MM.1S (cell line): ENCODE measurements around the gene DSCAML1.
"Not testable (repeated sequence)": the region's sequence is repeated elsewhere in the genome, so short reads cannot be mapped to it uniquely, and the experiment has no call there.

Experiments
- DNase-seq: peaks from one replicate; pipeline ENCODE4 v3.0.0-alpha.2; 2015
- H2AFZ ChIP-seq: fragments of 300-600 bp; sonication (generic); 2 replicates; pipeline ENCODE4 v1.6.0; 2016; ENCODE audit warnings: antibody characterized with exemption, low read length
- H3F3A ChIP-seq: fragments of 300-600 bp; sonication (generic); 2 replicates; pipeline ENCODE4 v1.6.1; 2016; ENCODE audit warnings: mild to moderate bottlenecking, antibody characterized with exemption, low read length, moderate library complexity, mixed read lengths; ENCODE audit not compliant: insufficient read depth
- H3K27ac ChIP-seq: fragments of 300-600 bp; sonication (generic); 2 replicates; pipeline ENCODE4 v1.5.1; 2016; ENCODE audit warnings: mild to moderate bottlenecking, low read length
- H3K27me3 ChIP-seq: fragments of 300-600 bp; sonication (generic); replicated peaks from 2 replicates; pipeline ENCODE4 v1.6.0; 2016; ENCODE audit warnings: low read length; ENCODE audit not compliant: insufficient read depth
- H3K36me3 ChIP-seq: fragments of 300-600 bp; sonication (generic); replicated peaks from 2 replicates; pipeline ENCODE4 v1.6.1; 2016; ENCODE audit warnings: mild to moderate bottlenecking, low read length, mixed read lengths; ENCODE audit not compliant: insufficient read depth
- H3K4me1 ChIP-seq: fragments of 300-600 bp; sonication (generic); 2 replicates; pipeline ENCODE4 v1.6.1; 2016; ENCODE audit warnings: low read length, mixed read lengths
- H3K4me2 ChIP-seq: fragments of 300-600 bp; sonication (generic); 2 replicates; pipeline ENCODE4 v1.6.0; 2016; ENCODE audit warnings: low read depth, low read length
- H3K4me3 ChIP-seq: fragments of 300-600 bp; sonication (generic); 2 replicates; pipeline ENCODE4 v1.5.1; 2016; ENCODE audit warnings: low read length, mixed read lengths
- H3K79me2 ChIP-seq: fragments of 300-600 bp; sonication (generic); 2 replicates; pipeline ENCODE4 v1.6.1; 2016; ENCODE audit warnings: mixed run types, low read length, mixed read lengths
- H3K9ac ChIP-seq: fragments of 300-600 bp; sonication (generic); 2 replicates; pipeline ENCODE4 v1.6.1; 2016; ENCODE audit warnings: low read length, mixed read lengths
- H3K9me2 ChIP-seq: fragments of 300-600 bp; sonication (generic); replicated peaks from 2 replicates; pipeline ENCODE4 v1.6.1; 2016; ENCODE audit warnings: mild to moderate bottlenecking, low read length, mixed read lengths; ENCODE audit not compliant: insufficient read depth
- H3K9me3 ChIP-seq: fragments of 300-600 bp; sonication (generic); replicated peaks from 2 replicates; pipeline ENCODE4 v1.6.1; 2016; ENCODE audit warnings: mild to moderate bottlenecking, low read length, mixed read lengths; ENCODE audit not compliant: insufficient read depth
- H4K20me1 ChIP-seq: fragments of 300-600 bp; sonication (generic); 2 replicates; pipeline ENCODE4 v1.6.1; 2016; ENCODE audit warnings: mild to moderate bottlenecking, low read length, moderate library complexity, mixed read lengths; ENCODE audit not compliant: insufficient read depth
- CTCF ChIP-seq: fragments of 300-600 bp; sonication (generic); IDR thresholded peaks from 2 replicates; pipeline ENCODE4 v1.5.1; 2016; ENCODE audit warnings: antibody characterized with exemption, low read length, mixed read lengths
- EZH2 ChIP-seq: fragments of 300-600 bp; sonication (generic); optimal IDR thresholded peaks from 2 replicates; pipeline ENCODE3; 2017; ENCODE audit warnings: low read depth, mild to moderate bottlenecking, antibody characterized with exemption, low read length, mixed read lengths
- EZH2phosphoT487 ChIP-seq: fragments of 300-600 bp; sonication (generic); IDR thresholded peaks from 2 replicates; pipeline ENCODE4 v1.6.1; 2018; ENCODE audit warnings: antibody characterized with exemption, low read length

DSCAML1 gene

DNA sequence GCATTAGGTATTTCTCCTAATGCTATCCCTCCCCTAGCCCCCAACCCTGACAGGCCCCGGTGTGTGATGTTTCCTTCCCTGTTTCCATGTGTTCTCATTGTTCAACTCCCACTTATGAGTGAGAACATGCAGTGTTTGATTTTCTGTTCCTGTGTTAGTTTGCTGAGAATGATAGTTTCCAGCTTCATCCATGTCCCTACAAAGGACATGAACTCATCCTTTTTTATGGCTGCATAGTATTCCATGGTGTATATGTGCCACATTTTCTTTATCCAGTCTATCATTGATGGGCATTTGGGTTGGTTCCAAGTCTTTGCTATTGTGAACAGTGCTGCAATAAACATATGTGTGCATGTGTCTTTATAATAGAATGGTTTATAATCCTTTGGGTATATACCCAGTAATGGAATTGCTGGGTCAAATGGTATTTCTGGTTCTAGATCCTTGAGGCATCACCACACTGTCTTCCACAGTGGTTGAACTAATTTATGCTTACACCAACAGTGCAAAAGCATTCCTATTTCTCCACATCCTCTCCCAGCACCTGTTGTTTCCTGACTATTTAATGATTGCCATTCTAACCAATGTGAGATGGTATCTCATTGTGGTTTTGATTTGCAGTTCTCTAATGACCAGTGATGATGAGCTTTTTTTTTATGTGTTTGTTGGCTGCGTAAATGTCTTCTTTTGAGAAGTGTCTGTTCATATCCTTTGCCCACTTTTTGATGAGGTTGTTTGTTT lies 397.7 kb downstream of the DSCAML1 start:
- DNase-seq, H4K20me1 ChIP-seq: not testable (repeated sequence)

DNA sequence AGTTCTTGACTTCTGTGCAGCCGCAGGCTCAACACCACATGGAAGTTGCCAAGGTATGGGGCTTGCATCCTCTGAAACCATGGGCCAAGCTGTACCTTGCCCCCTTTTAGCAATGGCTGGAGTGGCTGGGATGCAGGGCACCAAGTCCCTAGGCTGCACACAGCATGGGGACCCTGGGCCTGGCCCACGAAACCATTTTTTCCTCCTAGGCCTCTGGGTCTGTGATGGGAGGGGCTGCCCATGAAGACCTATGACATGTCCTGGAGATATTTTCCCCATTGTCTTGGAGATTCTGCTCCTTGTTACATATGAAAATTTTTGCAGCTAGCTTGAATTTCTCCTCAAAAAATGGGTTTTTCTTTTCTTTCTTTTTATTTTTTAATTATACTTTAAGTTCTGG lies 398.4 kb downstream of the DSCAML1 start:
- not testable (repeated sequence) for H3K4me2 ChIP-seq, H3F3A ChIP-seq, H3K9ac ChIP-seq, H3K27me3 ChIP-seq, H3K4me1 ChIP-seq, H3K79me2 ChIP-seq, H2AFZ ChIP-seq, H3K4me3 ChIP-seq, H3K9me3 ChIP-seq, DNase-seq, H3K27ac ChIP-seq, H3K9me2 ChIP-seq, H4K20me1 ChIP-seq, H3K36me3 ChIP-seq

More for the DNA sequence above, 397.7 kb downstream of the DSCAML1 start:
- H3K9me2 ChIP-seq, H3K4me1 ChIP-seq, H3K4me3 ChIP-seq, H3K36me3 ChIP-seq, H3K4me2 ChIP-seq, H3K27me3 ChIP-seq, H3K79me2 ChIP-seq, H3K9me3 ChIP-seq, H3F3A ChIP-seq, H3K27ac ChIP-seq, H3K9ac ChIP-seq, H2AFZ ChIP-seq: not testable (repeated sequence)

- H3K4me1 ChIP-seq: no peaks in the 10 kb centered on the region
- no peak overlapping the region for H3K4me2 ChIP-seq
- H3K27me3 ChIP-seq: no peaks in the 10 kb centered on the region
- no peak for TF ChIP-seq EZH2phosphoT487
- no peak overlapping the region for H2AFZ ChIP-seq
- H3K4me3 ChIP-seq: no peak overlapping the region
- no peaks in the 10 kb centered on the region for H3K36me3 ChIP-seq
- H3K9ac ChIP-seq: no peak overlapping the region
- H3F3A ChIP-seq: no peaks in the 10 kb centered on the region
- no peaks in the 10 kb centered on the region for H3K9me2 ChIP-seq
- H3K27ac ChIP-seq: no peak overlapping the region
- no peaks in the 10 kb centered on the region for H3K79me2 ChIP-seq
- no peaks in the 10 kb centered on the region for H3K9me3 ChIP-seq
- no peak for DNase-seq
- H4K20me1 ChIP-seq: no peaks in the 10 kb centered on the region
These were observed 400.0 kb downstream of the DSCAML1 start for GRCh38 chr11:117396970-117397369.

DNA sequence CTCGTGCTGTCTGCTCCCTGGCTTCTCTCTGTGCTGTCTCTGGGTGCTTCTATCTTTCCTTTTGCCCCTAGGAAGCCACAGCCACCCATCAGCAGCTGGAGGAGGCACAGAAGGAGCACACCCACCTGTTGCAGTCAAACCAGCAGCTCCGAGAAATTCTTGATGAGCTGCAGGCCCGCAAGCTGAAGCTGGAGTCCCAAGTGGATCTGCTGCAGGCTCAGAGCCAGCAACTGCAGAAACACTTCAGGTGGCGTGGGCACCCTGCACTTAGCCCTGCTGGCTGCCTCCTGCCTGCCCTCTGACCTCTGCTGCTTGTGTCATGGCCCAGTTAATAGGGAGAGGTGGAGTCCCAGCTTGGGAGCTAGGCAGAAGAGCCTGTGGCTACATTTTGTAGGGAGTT lies 401.5 kb downstream of the DSCAML1 start:
- H4K20me1 ChIP-seq: no peaks in the 10 kb centered on the region
- no peak overlapping the region for H2AFZ ChIP-seq
- no peak overlapping the region for H3K4me2 ChIP-seq
- no peak overlapping the region for H3K27ac ChIP-seq
- H3K9me3 ChIP-seq: no peaks in the 10 kb centered on the region
- no peaks in the 10 kb centered on the region for H3K27me3 ChIP-seq
- TF ChIP-seq EZH2phosphoT487 (no peak), EZH2 (no peak), CTCF (no peak)
- H3K9me2 ChIP-seq: no peaks in the 10 kb centered on the region
- no peak for DNase-seq
- no peaks in the 10 kb centered on the region for H3K79me2 ChIP-seq
- no peaks in the 10 kb centered on the region for H3F3A ChIP-seq
- no peaks in the 10 kb centered on the region for H3K36me3 ChIP-seq
- no peak overlapping the region for H3K9ac ChIP-seq
- H3K4me1 ChIP-seq: no peaks in the 10 kb centered on the region
- no peak overlapping the region for H3K4me3 ChIP-seq
